IMR-90 (cell line): ENCODE results near the gene TEKT1. TPM values are rescaled to one million over a fixed set of nuclear protein-coding genes. Genes with fewer than 3 reads are reported as not detected.

Source experiments
- ATAC-seq: fragments of 200-7000 bp; cut with Tn5 transposase; 2 replicates; pipeline ENCODE4 v1.9.1; 2020; ENCODE audit warnings: low read depth, mild to moderate bottlenecking, moderate library complexity
- BruUV-seq: library from RNA; stranded (reverse); fragments of 400-500 nt; replicated peaks from 2 replicates; lab custom pipeline; 2021; lab: Mats Ljungman, UMichigan
- CTCF ChIA-PET: fragments of 300-600 bp; formaldehyde crosslinking; extraction: SDS; loops from one replicate; lab custom pipeline; 2021; ENCODE audit warnings: antibody characterized with exemption; lab: Yijun Ruan, JAX
- POLR2A ChIA-PET: fragments of 300-600 bp; sonication (Branson Sonifier 250); formaldehyde crosslinking; loops from one replicate; lab custom pipeline; 2022; ENCODE audit warnings: antibody characterized with exemption; ENCODE audit not compliant: unreplicated experiment; lab: Charles Lee
- DNase-seq: peaks from one replicate; pipeline ENCODE4 v3.0.0; 2013
- H2AFZ ChIP-seq: replicated peaks from 2 replicates; pipeline ENCODE3; 2013; ENCODE audit warnings: low read length, mild to moderate bottlenecking; ENCODE audit not compliant: poor library complexity
- H2AK5ac ChIP-seq: 2 replicates; pipeline ENCODE4 v1.6.1; 2013; ENCODE audit warnings: low read depth, low read length, inconsistent platforms
- H2AK9ac ChIP-seq: replicated peaks from 2 replicates; pipeline ENCODE3; 2013; ENCODE audit warnings: mild to moderate bottlenecking, low read depth, low read length, moderate library complexity; ENCODE audit not compliant: poor library complexity
- H2BK120ac ChIP-seq: 2 replicates; pipeline ENCODE4 v1.6.1; 2013; ENCODE audit warnings: low read depth, low read length, inconsistent platforms
- H2BK15ac ChIP-seq: 3 replicates; pipeline ENCODE4 v1.6.1; 2013; ENCODE audit warnings: low read depth, low read length, inconsistent platforms
- H2BK20ac ChIP-seq: 2 replicates; pipeline ENCODE4 v1.6.1; 2013; ENCODE audit warnings: low read depth, mild to moderate bottlenecking, inconsistent platforms, low read length, moderate library complexity
- H2BK5ac ChIP-seq: 2 replicates; pipeline ENCODE4 v1.6.1; 2013; ENCODE audit warnings: mild to moderate bottlenecking, low read depth, low read length, inconsistent platforms; ENCODE audit not compliant: poor library complexity, severe bottlenecking
- H3K14ac ChIP-seq: replicated peaks from 2 replicates; pipeline ENCODE4 v1.6.1; 2013; ENCODE audit warnings: low read depth, low read length, inconsistent platforms
- H3K18ac ChIP-seq: 2 replicates; pipeline ENCODE4 v1.6.1; 2013; ENCODE audit warnings: low read depth, low read length, control low read depth
- H3K23ac ChIP-seq: 2 replicates; pipeline ENCODE4 v1.6.1; 2013; ENCODE audit warnings: low read depth, low read length, inconsistent platforms
- H3K27ac ChIP-seq: 2 replicates; pipeline ENCODE4 v1.5.1; 2013; ENCODE audit warnings: mild to moderate bottlenecking, control low read depth, low read length; ENCODE audit not compliant: insufficient read depth
- H3K27me3 ChIP-seq: 2 replicates; pipeline ENCODE4 v1.6.1; 2013; ENCODE audit warnings: low read length; ENCODE audit not compliant: control insufficient read depth, insufficient read depth
- H3K36me3 ChIP-seq: 2 replicates; pipeline ENCODE4 v1.6.1; 2013; ENCODE audit warnings: low read length, mixed read lengths; ENCODE audit not compliant: control insufficient read depth, insufficient read depth
- H3K4ac ChIP-seq: 2 replicates; pipeline ENCODE4 v1.6.1; 2013; ENCODE audit warnings: low read depth, low read length, inconsistent platforms
- H3K4me1 ChIP-seq: 2 replicates; pipeline ENCODE4 v1.6.1; 2013; ENCODE audit warnings: low read length, mixed read lengths; ENCODE audit not compliant: control insufficient read depth, insufficient read depth
- H3K4me2 ChIP-seq: 2 replicates; pipeline ENCODE4 v1.6.1; 2013; ENCODE audit warnings: low read depth, mild to moderate bottlenecking, control low read depth, low read length, moderate library complexity
- H3K4me3 ChIP-seq: 2 replicates; pipeline ENCODE4 v1.5.1; 2013; ENCODE audit warnings: low read depth, mild to moderate bottlenecking, control low read depth, low read length, moderate library complexity; ENCODE audit not compliant: insufficient read depth
- H3K56ac ChIP-seq: 2 replicates; pipeline ENCODE4 v1.6.1; 2013; ENCODE audit warnings: low read length, inconsistent platforms; ENCODE audit not compliant: insufficient read depth; ENCODE audit errors: extremely low read depth
- H3K79me1 ChIP-seq, 2 experiments: 2 replicates each; pipeline ENCODE4 v1.6.1; 2013; ENCODE audit warnings: low read length in 2 of 2, inconsistent platforms in 1 of 2, low read depth in 1 of 2
- H3K9ac ChIP-seq: 2 replicates; pipeline ENCODE4 v1.6.1; 2013; ENCODE audit warnings: low read depth, low read length, control low read depth
- H3K9me1 ChIP-seq: 2 replicates; pipeline ENCODE4 v1.6.1; 2013; ENCODE audit warnings: low read length, inconsistent platforms; ENCODE audit not compliant: insufficient read depth
- H3K9me3 ChIP-seq: 2 replicates; pipeline ENCODE4 v1.6.1; 2013; ENCODE audit warnings: low read length; ENCODE audit not compliant: control insufficient read depth, insufficient read depth
- H4K20me1 ChIP-seq: 2 replicates; pipeline ENCODE4 v1.6.1; 2013; ENCODE audit warnings: low read length, inconsistent platforms; ENCODE audit not compliant: insufficient read depth
- H4K5ac ChIP-seq: 2 replicates; pipeline ENCODE4 v1.6.1; 2013; ENCODE audit warnings: mild to moderate bottlenecking, low read depth, low read length, control low read depth
- H4K8ac ChIP-seq, 2 experiments: 2 replicates each; pipeline ENCODE4 v1.6.1; 2013; ENCODE audit warnings: low read depth in 2 of 2, low read length in 2 of 2, control low read depth in 1 of 2, inconsistent platforms in 1 of 2
- H4K91ac ChIP-seq: 2 replicates; pipeline ENCODE4 v1.6.1; 2013; ENCODE audit warnings: low read depth, low read length, inconsistent platforms; ENCODE audit not compliant: insufficient read depth
- CEBPB ChIP-seq: IDR thresholded peaks from 2 replicates; pipeline ENCODE4 v1.6.1; 2012; ENCODE audit warnings: low read depth, low read length, improper control_type of control experiment
- CHD1 ChIP-seq: IDR thresholded peaks from 2 replicates; pipeline ENCODE4 v1.6.1; 2012; ENCODE audit warnings: low read depth, low read length, improper control_type of control experiment
- CTCF ChIP-seq: conservative IDR thresholded peaks from 2 replicates; pipeline ENCODE4 v1.5.1; 2012; ENCODE audit warnings: mild to moderate bottlenecking, low read depth, low read length, improper control_type of control experiment
- ELK1 ChIP-seq: fragments of 150-350 bp; IDR thresholded peaks from 2 replicates; pipeline ENCODE4 v1.6.1; 2016; ENCODE audit warnings: low read depth, mild to moderate bottlenecking, low read length, moderate library complexity, borderline replicate concordance
- FOS ChIP-seq: fragments of 150-350 bp; IDR thresholded peaks from 2 replicates; pipeline ENCODE4 v1.6.1; 2016; ENCODE audit warnings: low read depth, low read length
- MAZ ChIP-seq: IDR thresholded peaks from 2 replicates; pipeline ENCODE4 v1.6.1; 2012; ENCODE audit warnings: low read depth, mild to moderate bottlenecking, low read length, improper control_type of control experiment, moderate library complexity, borderline replicate concordance
- NFE2L2 ChIP-seq: fragments of 150-350 bp; IDR thresholded peaks from 2 replicates; pipeline ENCODE4 v1.6.1; 2016; ENCODE audit warnings: low read depth, mild to moderate bottlenecking, low read length
- RCOR1 ChIP-seq: IDR thresholded peaks from 2 replicates; pipeline ENCODE4 v1.6.1; 2012; ENCODE audit warnings: mild to moderate bottlenecking, low read length, improper control_type of control experiment; ENCODE audit not compliant: insufficient replicate concordance
- RFX5 ChIP-seq: IDR thresholded peaks from 2 replicates; pipeline ENCODE4 v1.8.0; 2012; ENCODE audit warnings: low read depth, mild to moderate bottlenecking, low read length, moderate library complexity
- USF2 ChIP-seq: fragments of 150-350 bp; IDR thresholded peaks from 2 replicates; pipeline ENCODE4 v1.6.1; 2017; ENCODE audit warnings: mild to moderate bottlenecking, antibody characterized with exemption, low read length, low read depth
- WGBS, 2 experiments: methylation state at CpG; one replicate each; pipeline versions ENCODE4 v1.1.5 to v1.1.7; 2013; ENCODE audit warnings: missing lambda C conversion rate in 2 of 2; ENCODE audit not compliant: insufficient read length in 1 of 2; ENCODE audit errors: extremely low coverage in 2 of 2; 5-methylcytosine and 5-hydroxymethylcytosine counted together
- dilution Hi-C: fragments of 300-500 bp; cut with HindIII; formaldehyde crosslinking; loops from one replicate; pipeline ENCODE4 v1.14.3; 2018; ENCODE audit warnings: low sequenced_read_pairs; ENCODE audit not compliant: unreplicated experiment
- in situ Hi-C: fragments of 300-500 bp; cut with MboI; formaldehyde crosslinking; loops from 3 replicates; pipeline ENCODE4 v1.14.3; 2019; ENCODE audit warnings: low sequenced_read_pairs, inconsistent platforms, mixed read lengths
- intact Hi-C: fragments of 100-400 bp; cut with micrococcal nuclease; formaldehyde crosslinking; loops from 2 replicates; pipeline ENCODE4 v1.10.0; 2022
- polyA plus RNA-seq, 3 experiments: library from polyadenylated mRNA; depleted of rRNA; stranded (reverse); fragments of >200 nt; gene quantifications; 2 replicates each; pipeline ENCODE4 v1.2.3, GENCODE V29; 2012; ENCODE audit warnings: low replicate concordance in 1 of 3
- total RNA-seq: library from RNA; depleted of rRNA; stranded (reverse); fragments of >200 nt; gene quantifications from 2 replicates; pipeline ENCODE4 v1.2.3, GENCODE V29; 2012

The TEKT1 gene
- total and polyA plus RNA-seq, 2 of the 4 experiments (the other 2 are of a cell fraction), result not detected

GRCh38 chr17:6789146-6789545, 42.4 kb downstream of the TEKT1 start:
- H4K8ac ChIP-seq, result no peak overlapping the region
- H4K20me1 ChIP-seq, result no peaks in the 10 kb centered on the region
- no peaks in the 10 kb centered on the region for H3K79me1 ChIP-seq
- no peak overlapping the region for H3K56ac ChIP-seq
- H2AK5ac ChIP-seq, result no peak overlapping the region
- no peak overlapping the region for H3K4ac ChIP-seq
- no peak overlapping the region for H4K91ac ChIP-seq
- no peak overlapping the region for H2BK5ac ChIP-seq
- no peak overlapping the region for H2BK120ac ChIP-seq
- no peak overlapping the region for H2BK20ac ChIP-seq
- no peak overlapping the region for H3K9ac ChIP-seq
- no peak overlapping the region for H3K23ac ChIP-seq
- H2AK9ac ChIP-seq, result no peak overlapping the region
- H3K9me1 ChIP-seq, result no peaks in the 10 kb centered on the region
- H4K5ac ChIP-seq, result no peak overlapping the region
- H3K27me3 ChIP-seq, result peaks cover 12% of the 10 kb centered on the region
- dilution Hi-C loops (no loop called here), intact Hi-C loops (no loop called here), in situ Hi-C loops (no loop called here)
- H3K27ac ChIP-seq, result no peak overlapping the region
- ChIA-PET POLR2A (no interaction called here), CTCF (no interaction called here)
- TF ChIP-seq CHD1 (no peak), RCOR1 (no peak), MAZ (no peak), CEBPB (no peak), FOS (no peak), USF2 (no peak), CTCF (no peak), RFX5 (no peak), ELK1 (no peak), NFE2L2 (no peak)
- H3K18ac ChIP-seq, result no peak overlapping the region
- H2BK15ac ChIP-seq, result no peak overlapping the region
- H3K36me3 ChIP-seq, result no peaks in the 10 kb centered on the region
- H3K4me1 ChIP-seq, result no peaks in the 10 kb centered on the region
- H3K4me3 ChIP-seq, result no peak overlapping the region
- ATAC-seq (no peak), DNase-seq (no peak)
- no CpG with 5 or more reads among the region's 4 CpGs for WGBS, 2 experiments
- no peak overlapping the region for H3K4me2 ChIP-seq
- BruUV-seq, result no TSS peak
- H3K9me3 ChIP-seq, result no peaks in the 10 kb centered on the region
- no peak overlapping the region for H2AFZ ChIP-seq
- no peak overlapping the region for H3K14ac ChIP-seq
